IMR-90 (cell line): ENCODE data around the gene NGB. TPM values are rescaled to one million over a fixed set of nuclear protein-coding genes. Genes with fewer than 3 reads are reported as not detected.

Source experiments
- ATAC-seq: fragments of 200-7000 bp; cut with Tn5 transposase; 2 replicates; pipeline ENCODE4 v1.9.1; 2020; ENCODE audit warnings: low read depth, mild to moderate bottlenecking, moderate library complexity
- BruUV-seq: library from RNA; stranded (reverse); fragments of 400-500 nt; replicated peaks from 2 replicates; lab custom pipeline; 2021; lab: Mats Ljungman, UMichigan
- CTCF ChIA-PET: fragments of 300-600 bp; formaldehyde crosslinking; extraction: SDS; loops from one replicate; lab custom pipeline; 2021; ENCODE audit warnings: antibody characterized with exemption; lab: Yijun Ruan, JAX
- POLR2A ChIA-PET: fragments of 300-600 bp; sonication (Branson Sonifier 250); formaldehyde crosslinking; loops from one replicate; lab custom pipeline; 2022; ENCODE audit warnings: antibody characterized with exemption; ENCODE audit not compliant: unreplicated experiment; lab: Charles Lee
- DNase-seq: peaks from one replicate; pipeline ENCODE4 v3.0.0; 2013
- H2AFZ ChIP-seq: replicated peaks from 2 replicates; pipeline ENCODE3; 2013; ENCODE audit warnings: low read length, mild to moderate bottlenecking; ENCODE audit not compliant: poor library complexity
- H2AK5ac ChIP-seq: 2 replicates; pipeline ENCODE4 v1.6.1; 2013; ENCODE audit warnings: low read depth, low read length, inconsistent platforms
- H2AK9ac ChIP-seq: replicated peaks from 2 replicates; pipeline ENCODE3; 2013; ENCODE audit warnings: mild to moderate bottlenecking, low read depth, low read length, moderate library complexity; ENCODE audit not compliant: poor library complexity
- H2BK120ac ChIP-seq: 2 replicates; pipeline ENCODE4 v1.6.1; 2013; ENCODE audit warnings: low read depth, low read length, inconsistent platforms
- H2BK15ac ChIP-seq: 3 replicates; pipeline ENCODE4 v1.6.1; 2013; ENCODE audit warnings: low read depth, low read length, inconsistent platforms
- H2BK20ac ChIP-seq: 2 replicates; pipeline ENCODE4 v1.6.1; 2013; ENCODE audit warnings: low read depth, mild to moderate bottlenecking, inconsistent platforms, low read length, moderate library complexity
- H2BK5ac ChIP-seq: 2 replicates; pipeline ENCODE4 v1.6.1; 2013; ENCODE audit warnings: mild to moderate bottlenecking, low read depth, low read length, inconsistent platforms; ENCODE audit not compliant: poor library complexity, severe bottlenecking
- H3K14ac ChIP-seq: replicated peaks from 2 replicates; pipeline ENCODE4 v1.6.1; 2013; ENCODE audit warnings: low read depth, low read length, inconsistent platforms
- H3K18ac ChIP-seq: 2 replicates; pipeline ENCODE4 v1.6.1; 2013; ENCODE audit warnings: low read depth, low read length, control low read depth
- H3K23ac ChIP-seq: 2 replicates; pipeline ENCODE4 v1.6.1; 2013; ENCODE audit warnings: low read depth, low read length, inconsistent platforms
- H3K27ac ChIP-seq: 2 replicates; pipeline ENCODE4 v1.5.1; 2013; ENCODE audit warnings: mild to moderate bottlenecking, control low read depth, low read length; ENCODE audit not compliant: insufficient read depth
- H3K27me3 ChIP-seq: 2 replicates; pipeline ENCODE4 v1.6.1; 2013; ENCODE audit warnings: low read length; ENCODE audit not compliant: control insufficient read depth, insufficient read depth
- H3K36me3 ChIP-seq: 2 replicates; pipeline ENCODE4 v1.6.1; 2013; ENCODE audit warnings: low read length, mixed read lengths; ENCODE audit not compliant: control insufficient read depth, insufficient read depth
- H3K4ac ChIP-seq: 2 replicates; pipeline ENCODE4 v1.6.1; 2013; ENCODE audit warnings: low read depth, low read length, inconsistent platforms
- H3K4me1 ChIP-seq: 2 replicates; pipeline ENCODE4 v1.6.1; 2013; ENCODE audit warnings: low read length, mixed read lengths; ENCODE audit not compliant: control insufficient read depth, insufficient read depth
- H3K4me2 ChIP-seq: 2 replicates; pipeline ENCODE4 v1.6.1; 2013; ENCODE audit warnings: low read depth, mild to moderate bottlenecking, control low read depth, low read length, moderate library complexity
- H3K4me3 ChIP-seq: 2 replicates; pipeline ENCODE4 v1.5.1; 2013; ENCODE audit warnings: low read depth, mild to moderate bottlenecking, control low read depth, low read length, moderate library complexity; ENCODE audit not compliant: insufficient read depth
- H3K56ac ChIP-seq: 2 replicates; pipeline ENCODE4 v1.6.1; 2013; ENCODE audit warnings: low read length, inconsistent platforms; ENCODE audit not compliant: insufficient read depth; ENCODE audit errors: extremely low read depth
- H3K79me1 ChIP-seq, 2 experiments: 2 replicates each; pipeline ENCODE4 v1.6.1; 2013; ENCODE audit warnings: low read length in 2 of 2, inconsistent platforms in 1 of 2, low read depth in 1 of 2
- H3K9ac ChIP-seq: 2 replicates; pipeline ENCODE4 v1.6.1; 2013; ENCODE audit warnings: low read depth, low read length, control low read depth
- H3K9me1 ChIP-seq: 2 replicates; pipeline ENCODE4 v1.6.1; 2013; ENCODE audit warnings: low read length, inconsistent platforms; ENCODE audit not compliant: insufficient read depth
- H3K9me3 ChIP-seq: 2 replicates; pipeline ENCODE4 v1.6.1; 2013; ENCODE audit warnings: low read length; ENCODE audit not compliant: control insufficient read depth, insufficient read depth
- H4K20me1 ChIP-seq: 2 replicates; pipeline ENCODE4 v1.6.1; 2013; ENCODE audit warnings: low read length, inconsistent platforms; ENCODE audit not compliant: insufficient read depth
- H4K5ac ChIP-seq: 2 replicates; pipeline ENCODE4 v1.6.1; 2013; ENCODE audit warnings: mild to moderate bottlenecking, low read depth, low read length, control low read depth
- H4K8ac ChIP-seq, 2 experiments: 2 replicates each; pipeline ENCODE4 v1.6.1; 2013; ENCODE audit warnings: low read depth in 2 of 2, low read length in 2 of 2, control low read depth in 1 of 2, inconsistent platforms in 1 of 2
- H4K91ac ChIP-seq: 2 replicates; pipeline ENCODE4 v1.6.1; 2013; ENCODE audit warnings: low read depth, low read length, inconsistent platforms; ENCODE audit not compliant: insufficient read depth
- BHLHE40 ChIP-seq: fragments of 150-350 bp; IDR thresholded peaks from 2 replicates; pipeline ENCODE4 v1.6.1; 2016; ENCODE audit warnings: mild to moderate bottlenecking, low read depth, low read length
- CEBPB ChIP-seq: IDR thresholded peaks from 2 replicates; pipeline ENCODE4 v1.6.1; 2012; ENCODE audit warnings: low read depth, low read length, improper control_type of control experiment
- CHD1 ChIP-seq: IDR thresholded peaks from 2 replicates; pipeline ENCODE4 v1.6.1; 2012; ENCODE audit warnings: low read depth, low read length, improper control_type of control experiment
- FOS ChIP-seq: fragments of 150-350 bp; IDR thresholded peaks from 2 replicates; pipeline ENCODE4 v1.6.1; 2016; ENCODE audit warnings: low read depth, low read length
- MAFK ChIP-seq: IDR thresholded peaks from 2 replicates; pipeline ENCODE4 v1.6.1; 2012; ENCODE audit warnings: low read depth, low read length, improper control_type of control experiment
- MAZ ChIP-seq: IDR thresholded peaks from 2 replicates; pipeline ENCODE4 v1.6.1; 2012; ENCODE audit warnings: low read depth, mild to moderate bottlenecking, low read length, improper control_type of control experiment, moderate library complexity, borderline replicate concordance
- MXI1 ChIP-seq: IDR thresholded peaks from 2 replicates; pipeline ENCODE4 v1.6.1; 2012; ENCODE audit warnings: low read depth, mild to moderate bottlenecking, low read length, moderate library complexity, borderline replicate concordance
- NFE2L2 ChIP-seq: fragments of 150-350 bp; IDR thresholded peaks from 2 replicates; pipeline ENCODE4 v1.6.1; 2016; ENCODE audit warnings: low read depth, mild to moderate bottlenecking, low read length
- POLR2A ChIP-seq: IDR thresholded peaks from 2 replicates; pipeline ENCODE4 v1.6.1; 2012; ENCODE audit warnings: mild to moderate bottlenecking, low read depth, low read length
- RAD21 ChIP-seq: IDR thresholded peaks from 2 replicates; pipeline ENCODE4 v1.6.1; 2012; ENCODE audit warnings: low read length, improper control_type of control experiment
- RCOR1 ChIP-seq: IDR thresholded peaks from 2 replicates; pipeline ENCODE4 v1.6.1; 2012; ENCODE audit warnings: mild to moderate bottlenecking, low read length, improper control_type of control experiment; ENCODE audit not compliant: insufficient replicate concordance
- RFX5 ChIP-seq: IDR thresholded peaks from 2 replicates; pipeline ENCODE4 v1.8.0; 2012; ENCODE audit warnings: low read depth, mild to moderate bottlenecking, low read length, moderate library complexity
- SMC3 ChIP-seq: fragments of 150-350 bp; IDR thresholded peaks from 2 replicates; pipeline ENCODE4 v1.6.1; 2016; ENCODE audit warnings: low read depth, mild to moderate bottlenecking, antibody characterized with exemption, low read length, moderate library complexity
- WGBS, 2 experiments: methylation state at CpG; one replicate each; pipeline versions ENCODE4 v1.1.5 to v1.1.7; 2013; ENCODE audit warnings: missing lambda C conversion rate in 2 of 2; ENCODE audit not compliant: insufficient read length in 1 of 2; ENCODE audit errors: extremely low coverage in 2 of 2; 5-methylcytosine and 5-hydroxymethylcytosine counted together
- dilution Hi-C: fragments of 300-500 bp; cut with HindIII; formaldehyde crosslinking; loops from one replicate; pipeline ENCODE4 v1.14.3; 2018; ENCODE audit warnings: low sequenced_read_pairs; ENCODE audit not compliant: unreplicated experiment
- in situ Hi-C: fragments of 300-500 bp; cut with MboI; formaldehyde crosslinking; loops from 3 replicates; pipeline ENCODE4 v1.14.3; 2019; ENCODE audit warnings: low sequenced_read_pairs, inconsistent platforms, mixed read lengths
- intact Hi-C: fragments of 100-400 bp; cut with micrococcal nuclease; formaldehyde crosslinking; loops from 2 replicates; pipeline ENCODE4 v1.10.0; 2022
- polyA plus RNA-seq, 3 experiments: library from polyadenylated mRNA; depleted of rRNA; stranded (reverse); fragments of >200 nt; gene quantifications; 2 replicates each; pipeline ENCODE4 v1.2.3, GENCODE V29; 2012; ENCODE audit warnings: low replicate concordance in 1 of 3
- total RNA-seq: library from RNA; depleted of rRNA; stranded (reverse); fragments of >200 nt; gene quantifications from 2 replicates; pipeline ENCODE4 v1.2.3, GENCODE V29; 2012
- TF ChIP-seq, protein P1 (sequence below): fragments of 150-350 bp; IDR thresholded peaks from 2 replicates; pipeline ENCODE4 v1.6.1; 2016; ENCODE audit warnings: low read depth, mild to moderate bottlenecking, low read length, moderate library complexity, borderline replicate concordance
- TF ChIP-seq, protein P2 (sequence below): fragments of 150-350 bp; IDR thresholded peaks from 2 replicates; pipeline ENCODE4 v1.6.1; 2017; ENCODE audit warnings: mild to moderate bottlenecking, antibody characterized with exemption, low read length, low read depth
- TF ChIP-seq, protein P3 (sequence below): conservative IDR thresholded peaks from 2 replicates; pipeline ENCODE4 v1.5.1; 2012; ENCODE audit warnings: mild to moderate bottlenecking, low read depth, low read length, improper control_type of control experiment

NGB gene
- total and polyA plus RNA-seq, 2 of the 4 experiments (the other 2 are of a cell fraction): not detected

DNA sequence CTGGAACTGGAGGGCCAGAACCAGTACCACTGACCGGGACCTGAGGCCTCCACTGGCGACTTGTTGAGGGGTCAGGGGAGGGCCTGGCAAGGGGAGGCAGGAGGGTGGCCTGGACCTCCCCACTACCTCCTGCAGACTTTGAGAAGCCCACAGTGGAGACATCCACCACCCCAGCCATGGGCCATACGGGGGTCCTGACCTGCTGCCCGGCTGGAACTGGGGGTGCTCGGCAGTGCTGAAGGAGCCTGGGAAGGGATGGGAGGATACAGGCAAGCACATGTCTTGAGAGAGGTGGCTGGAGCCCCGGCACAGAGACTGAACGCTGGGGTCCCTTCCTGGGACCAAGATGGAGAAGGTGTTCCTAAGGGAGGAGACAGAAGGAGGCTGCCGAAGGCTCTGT is 14.3 kb downstream of the NGB start:
- Histone ChIP-seq H3K79me1 (no peaks in the 10 kb centered on the region), H4K5ac (no peak overlapping the region), H3K18ac (no peak overlapping the region), H4K8ac (no peak overlapping the region), H2BK15ac (no peak overlapping the region), H3K9ac (no peak overlapping the region), H3K9me1 (no peaks in the 10 kb centered on the region), H4K20me1 (no peaks in the 10 kb centered on the region), H3K23ac (no peak overlapping the region), H3K4me3 (no peak overlapping the region), H2AFZ (no peak overlapping the region), H3K9me3 (no peaks in the 10 kb centered on the region), H2AK5ac (no peak overlapping the region), H2AK9ac (no peak overlapping the region), H2BK5ac (no peak overlapping the region), H2BK120ac (no peak overlapping the region), H3K36me3 (no peaks in the 10 kb centered on the region), H3K27ac (no peak overlapping the region), H4K91ac (no peak overlapping the region), H3K4me2 (no peak overlapping the region), H3K4ac (no peak overlapping the region), H3K4me1 (no peaks in the 10 kb centered on the region), H2BK20ac (no peak overlapping the region), H3K56ac (no peak overlapping the region), H3K27me3 (peaks cover 23% of the 10 kb centered on the region), H3K14ac (no peak overlapping the region)
- CTCF ChIA-PET: no interaction called here
- dilution Hi-C loops: no loop called here
- WGBS, 2 experiments: no CpG with 5 or more reads among the region's 8 CpGs
- TF ChIP-seq, protein P1, sequence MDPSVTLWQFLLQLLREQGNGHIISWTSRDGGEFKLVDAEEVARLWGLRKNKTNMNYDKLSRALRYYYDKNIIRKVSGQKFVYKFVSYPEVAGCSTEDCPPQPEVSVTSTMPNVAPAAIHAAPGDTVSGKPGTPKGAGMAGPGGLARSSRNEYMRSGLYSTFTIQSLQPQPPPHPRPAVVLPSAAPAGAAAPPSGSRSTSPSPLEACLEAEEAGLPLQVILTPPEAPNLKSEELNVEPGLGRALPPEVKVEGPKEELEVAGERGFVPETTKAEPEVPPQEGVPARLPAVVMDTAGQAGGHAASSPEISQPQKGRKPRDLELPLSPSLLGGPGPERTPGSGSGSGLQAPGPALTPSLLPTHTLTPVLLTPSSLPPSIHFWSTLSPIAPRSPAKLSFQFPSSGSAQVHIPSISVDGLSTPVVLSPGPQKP: no peak
- TF ChIP-seq SMC3: no peak
- TF ChIP-seq FOS: no peak
- no peak for TF ChIP-seq RAD21
- no peak for TF ChIP-seq CHD1
- TF ChIP-seq NFE2L2: no peak
- TF ChIP-seq MXI1: no peak
- TF ChIP-seq RCOR1: no peak
- TF ChIP-seq RFX5: no peak
- no peak for TF ChIP-seq MAFK
- TF ChIP-seq, protein P2, sequence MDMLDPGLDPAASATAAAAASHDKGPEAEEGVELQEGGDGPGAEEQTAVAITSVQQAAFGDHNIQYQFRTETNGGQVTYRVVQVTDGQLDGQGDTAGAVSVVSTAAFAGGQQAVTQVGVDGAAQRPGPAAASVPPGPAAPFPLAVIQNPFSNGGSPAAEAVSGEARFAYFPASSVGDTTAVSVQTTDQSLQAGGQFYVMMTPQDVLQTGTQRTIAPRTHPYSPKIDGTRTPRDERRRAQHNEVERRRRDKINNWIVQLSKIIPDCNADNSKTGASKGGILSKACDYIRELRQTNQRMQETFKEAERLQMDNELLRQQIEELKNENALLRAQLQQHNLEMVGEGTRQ: no peak
- no peak for TF ChIP-seq BHLHE40
- TF ChIP-seq POLR2A: no peak
- TF ChIP-seq CEBPB: no peak
- TF ChIP-seq MAZ: no peak
- TF ChIP-seq, protein P3, sequence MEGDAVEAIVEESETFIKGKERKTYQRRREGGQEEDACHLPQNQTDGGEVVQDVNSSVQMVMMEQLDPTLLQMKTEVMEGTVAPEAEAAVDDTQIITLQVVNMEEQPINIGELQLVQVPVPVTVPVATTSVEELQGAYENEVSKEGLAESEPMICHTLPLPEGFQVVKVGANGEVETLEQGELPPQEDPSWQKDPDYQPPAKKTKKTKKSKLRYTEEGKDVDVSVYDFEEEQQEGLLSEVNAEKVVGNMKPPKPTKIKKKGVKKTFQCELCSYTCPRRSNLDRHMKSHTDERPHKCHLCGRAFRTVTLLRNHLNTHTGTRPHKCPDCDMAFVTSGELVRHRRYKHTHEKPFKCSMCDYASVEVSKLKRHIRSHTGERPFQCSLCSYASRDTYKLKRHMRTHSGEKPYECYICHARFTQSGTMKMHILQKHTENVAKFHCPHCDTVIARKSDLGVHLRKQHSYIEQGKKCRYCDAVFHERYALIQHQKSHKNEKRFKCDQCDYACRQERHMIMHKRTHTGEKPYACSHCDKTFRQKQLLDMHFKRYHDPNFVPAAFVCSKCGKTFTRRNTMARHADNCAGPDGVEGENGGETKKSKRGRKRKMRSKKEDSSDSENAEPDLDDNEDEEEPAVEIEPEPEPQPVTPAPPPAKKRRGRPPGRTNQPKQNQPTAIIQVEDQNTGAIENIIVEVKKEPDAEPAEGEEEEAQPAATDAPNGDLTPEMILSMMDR: no peak
- intact Hi-C loops: no loop called here
- POLR2A ChIA-PET: no interaction called here
- ATAC-seq (no peak), DNase-seq (no peak)
- in situ Hi-C loops: no loop called here
- no TSS peak for BruUV-seq
